ENCODE measurements around the gene FLOT1. TPM values are rescaled to one million over a fixed set of nuclear protein-coding genes. Genes with fewer than 3 reads are reported as not detected.

Gene FLOT1
- total and polyA plus RNA-seq, 12 donors = 162 to 599 (median 348) TPM

GRCh38 chr6:30763618-30764489, 21.4 kb upstream of the FLOT1 start:
- TF ChIP-seq POLR2A (IDR thresholded peaks at IDR 0.05) (no peak), CTCF (IDR thresholded peaks at IDR 0.05) (peak in 1 of 6 experiments; percentile 14)
- intact Hi-C loops (cut with DNase I) = no loop called here
- peak overlapping the region in 1 of 5 donors; percentile 17 for H3K27ac ChIP-seq
- DNase-seq = no peak
- 52 to 58% (median 55%) methylated on average over 8 of the region's 8 CpGs for WGBS, 4 donors
- peaks cover 3 to 27% of the 10 kb centered on the region in 2 donors for H3K4me1 ChIP-seq (replicated peaks in 1 of 2)
- H3K4me3 ChIP-seq = no peak overlapping the region
- H3K36me3 ChIP-seq (replicated peaks in 1 of 2) = no peaks in the 10 kb centered on the region
- H3K27me3 ChIP-seq = no peaks in the 10 kb centered on the region
- H3K9me3 ChIP-seq (replicated peaks in 1 of 3) = no peaks in the 10 kb centered on the region

- no peak for DNase-seq
- H3K27me3 ChIP-seq = no peaks in the 10 kb centered on the region
- 86 to 100% (median 92%) methylated on average over 1 of the region's 1 CpG for WGBS, 4 donors
- intact Hi-C loops (cut with DNase I) = no loop called here
- TF ChIP-seq POLR2A (IDR thresholded peaks at IDR 0.05) = no peak
- no peak for TF ChIP-seq CTCF (IDR thresholded peaks at IDR 0.05)
- no peaks in the 10 kb centered on the region for H3K36me3 ChIP-seq (replicated peaks in 1 of 2)
- peaks cover 3 to 22% of the 10 kb centered on the region in 2 donors for H3K4me1 ChIP-seq (replicated peaks in 1 of 2)
- no peak overlapping the region for H3K4me3 ChIP-seq
- H3K9me3 ChIP-seq (replicated peaks in 1 of 3) = no peaks in the 10 kb centered on the region
- H3K27ac ChIP-seq = no peak overlapping the region
These were observed 20.7 kb upstream of the FLOT1 start for GRCh38 chr6:30763155-30763617.

GRCh38 chr6:30761791-30762429, 19.4 kb upstream of the FLOT1 start:
- no peaks in the 10 kb centered on the region for H3K27me3 ChIP-seq
- H3K4me3 ChIP-seq = no peak overlapping the region
- H3K9me3 ChIP-seq (replicated peaks in 1 of 3) = no peaks in the 10 kb centered on the region
- peaks cover 3 to 27% of the 10 kb centered on the region in 2 donors for H3K4me1 ChIP-seq (replicated peaks in 1 of 2)
- 89 to 93% (median 92%) methylated on average over 4 of the region's 4 CpGs for WGBS, 4 donors
- intact Hi-C loops (cut with DNase I) = no loop called here
- no peaks in the 10 kb centered on the region for H3K36me3 ChIP-seq (replicated peaks in 1 of 2)
- no peak overlapping the region for H3K27ac ChIP-seq
- TF ChIP-seq POLR2A (IDR thresholded peaks at IDR 0.05) (no peak), CTCF (IDR thresholded peaks at IDR 0.05) (no peak)
- DNase-seq = no peak

GRCh38 chr6:30760549-30760948, 18.1 kb upstream of the FLOT1 start:
- 77 to 85% (median 80%) methylated on average over 8 of the region's 8 CpGs for WGBS, 4 donors
- Histone ChIP-seq H3K4me3 (no peak overlapping the region), H3K27ac (no peak overlapping the region), H3K9me3 (replicated peaks in 1 of 3) (no peaks in the 10 kb centered on the region), H3K27me3 (no peaks in the 10 kb centered on the region), H3K4me1 (replicated peaks in 1 of 2) (peaks cover 0 to 17% of the 10 kb centered on the region in 2 donors), H3K36me3 (replicated peaks in 1 of 2) (no peaks in the 10 kb centered on the region)
- TF ChIP-seq POLR2A (IDR thresholded peaks at IDR 0.05) (no peak), CTCF (IDR thresholded peaks at IDR 0.05) (no peak)
- intact Hi-C loops (cut with DNase I) = no loop called here
- no peak for DNase-seq
